ENCODE data around the gene GUCY1B1. TPM values are rescaled to one million over a fixed set of nuclear protein-coding genes. Genes with fewer than 3 reads are reported as not detected.

The GUCY1B1 gene
- total RNA-seq, 4 donors from 2014 or later: 1.4 to 7.4 (median 3.6) TPM

GRCh38 chr4:155761047-155761446, 2.2 kb downstream of the GUCY1B1 start:
- no peak for DNase-seq
- no peaks in the 10 kb centered on the region for H3K36me3 ChIP-seq
- peaks cover 4 to 23% (median 13%) of the 10 kb centered on the region in 3 donors for H3K4me1 ChIP-seq
- no peak overlapping the region for H3K4me3 ChIP-seq
- intact Hi-C loops (cut with DNase I): no loop called here
- H3K27me3 ChIP-seq: peaks cover 0 to 18% (median 0%) of the 10 kb centered on the region in 4 donors
- no peaks in the 10 kb centered on the region for H3K9me3 ChIP-seq
- H3K27ac ChIP-seq: peak overlapping the region in 2 of 4 donors; percentile 88 to 94
- 88 to 90% methylated on average over 3 of the region's 3 CpGs for WGBS, 2 donors
- no peak for TF ChIP-seq POLR2A (IDR thresholded peaks at IDR 0.05)
- no peak for TF ChIP-seq CTCF (IDR thresholded peaks at IDR 0.05)

- peaks cover 4 to 23% (median 13%) of the 10 kb centered on the region in 3 donors for H3K4me1 ChIP-seq
- TF ChIP-seq POLR2A (IDR thresholded peaks at IDR 0.05) (no peak), CTCF (IDR thresholded peaks at IDR 0.05) (no peak)
- no peak overlapping the region for H3K27ac ChIP-seq
- H3K4me3 ChIP-seq: no peak overlapping the region
- H3K9me3 ChIP-seq: no peaks in the 10 kb centered on the region
- intact Hi-C loops (cut with DNase I): no loop called here
- no peak for DNase-seq
- no peaks in the 10 kb centered on the region for H3K36me3 ChIP-seq
- H3K27me3 ChIP-seq: peaks cover 0 to 18% (median 0%) of the 10 kb centered on the region in 4 donors
Observed at GRCh38 chr4:155761916-155762315, 3.1 kb downstream of the GUCY1B1 start.

GRCh38 chr4:155762334-155762733, 3.5 kb downstream of the GUCY1B1 start:
- H3K27me3 ChIP-seq: peaks cover 0 to 18% (median 0%) of the 10 kb centered on the region in 4 donors
- intact Hi-C loops (cut with DNase I): no loop called here
- peaks cover 4 to 23% (median 13%) of the 10 kb centered on the region in 3 donors for H3K4me1 ChIP-seq
- no peaks in the 10 kb centered on the region for H3K36me3 ChIP-seq
- H3K9me3 ChIP-seq: no peaks in the 10 kb centered on the region
- DNase-seq: no peak
- no peak overlapping the region for H3K4me3 ChIP-seq
- no peak overlapping the region for H3K27ac ChIP-seq
- TF ChIP-seq CTCF (IDR thresholded peaks at IDR 0.05): no peak
- TF ChIP-seq POLR2A (IDR thresholded peaks at IDR 0.05): no peak

GRCh38 chr4:155763551-155763950, 4.7 kb downstream of the GUCY1B1 start:
- Histone ChIP-seq H3K9me3 (no peaks in the 10 kb centered on the region), H3K27ac (no peak overlapping the region), H3K36me3 (no peaks in the 10 kb centered on the region), H3K4me3 (no peak overlapping the region), H3K4me1 (peaks cover under 1 to 22% (median 13%) of the 10 kb centered on the region in 3 donors), H3K27me3 (peaks cover 0 to 18% (median 0%) of the 10 kb centered on the region in 4 donors)
- no peak for DNase-seq
- 58 to 75% methylated on average over 2 of the region's 2 CpGs for WGBS, 2 donors
- TF ChIP-seq POLR2A (IDR thresholded peaks at IDR 0.05): no peak
- TF ChIP-seq CTCF (IDR thresholded peaks at IDR 0.05): no peak
- intact Hi-C loops (cut with DNase I): no loop called here

- H3K36me3 ChIP-seq: no peaks in the 10 kb centered on the region
- DNase-seq: no peak
- peaks cover 0 to 3% (median 0%) of the 10 kb centered on the region in 4 donors for H3K27me3 ChIP-seq
- WGBS, 2 donors: 52 to 60% methylated on average over 3 of the region's 3 CpGs
- H3K4me3 ChIP-seq: no peak overlapping the region
- no peaks in the 10 kb centered on the region for H3K9me3 ChIP-seq
- peaks cover 0 to 6% (median 0%) of the 10 kb centered on the region in 3 donors for H3K4me1 ChIP-seq
- H3K27ac ChIP-seq: no peak overlapping the region
- TF ChIP-seq POLR2A (IDR thresholded peaks at IDR 0.05): no peak
- TF ChIP-seq CTCF (IDR thresholded peaks at IDR 0.05): no peak
- intact Hi-C loops (cut with DNase I): no loop called here
Observed at GRCh38 chr4:155765149-155765548, 6.3 kb downstream of the GUCY1B1 start.

Measured in esophagus squamous epithelium (tissue), 5 donors.